ENCODE data around the gene TMEM53. TPM values are rescaled to one million over a fixed set of nuclear protein-coding genes. Genes with fewer than 3 reads are reported as not detected.

Gene TMEM53
- total RNA-seq, 1 experiment from 2014 or later: 6.2 TPM

- Histone ChIP-seq H3K9me3 (ENCODE audit: control insufficient read depth, low read depth, low read length) (no peaks in the 10 kb centered on the region), H2BK15ac (ENCODE audit: low read depth, low read length) (no peak overlapping the region), H2AK5ac (ENCODE audit: insufficient read length, low read length) (no peak overlapping the region), H3K14ac (ENCODE audit: insufficient read depth, low read length) (no peak overlapping the region), H3K9ac (ENCODE audit: extremely low read depth, insufficient read length, low read length) (no peak overlapping the region), H3K27ac (ENCODE audit: insufficient read length, low read depth, low read length) (no peak overlapping the region), H3K18ac (ENCODE audit: insufficient read length, low read depth, low read length) (no peak overlapping the region), H3T11ph (ENCODE audit: low read length) (no peak overlapping the region), H3K56ac (ENCODE audit: insufficient read length, low read depth, low read length) (no peak overlapping the region), H3K23me2 (ENCODE audit: insufficient read length, low read depth, low read length, poor library complexity, severe bottlenecking) (no peaks in the 10 kb centered on the region), H4K5ac (ENCODE audit: insufficient read length, low read depth, low read length) (no peak overlapping the region), H2BK20ac (ENCODE audit: low read depth, low read length, poor library complexity, severe bottlenecking) (no peak overlapping the region), H3K4ac (ENCODE audit: low read depth, low read length) (no peak overlapping the region), H2BK12ac (ENCODE audit: insufficient read length, low read depth, low read length) (no peak overlapping the region), H3K79me1 (ENCODE audit: insufficient read depth, low read depth, low read length, poor library complexity, severe bottlenecking) (no peaks in the 10 kb centered on the region), H4K91ac (ENCODE audit: insufficient read length, low read depth, low read length) (no peak overlapping the region), H2BK5ac (ENCODE audit: insufficient read length, low read length) (no peak overlapping the region), H3K4me2 (ENCODE audit: insufficient read depth, insufficient read length, low read length) (no peak overlapping the region), H3K4me1 (ENCODE audit: insufficient read depth, low read length) (peaks cover 9% of the 10 kb centered on the region), H4K20me1 (ENCODE audit: control insufficient read depth, insufficient read depth, insufficient read length) (no peaks in the 10 kb centered on the region), H4K8ac (replicated peaks; ENCODE audit: insufficient read length, low read depth, low read length) (no peak overlapping the region), H3K23ac (ENCODE audit: insufficient read length, low read depth, low read length) (no peak overlapping the region), H3K79me2 (ENCODE audit: insufficient read depth, low read length) (no peaks in the 10 kb centered on the region), H2BK120ac (ENCODE audit: low read depth, low read length, poor library complexity, severe bottlenecking) (no peak overlapping the region), H3K27me3 (ENCODE audit: insufficient read depth, low read length) (no peaks in the 10 kb centered on the region), H2AFZ (ENCODE audit: low read length) (no peak overlapping the region)
- no peak for DNase-seq
- Mint-ChIP-seq H3K4me3 (no peak overlapping the region), H3K4me1 (peaks cover 22 to 24% of the 10 kb centered on the region in 2 experiments), H3K27ac (no peak overlapping the region), H3K27me3 (ENCODE audit: low read depth) (no peaks in the 10 kb centered on the region), H3K36me3 (ENCODE audit: insufficient read depth in 1 of 3, low read depth in 3 of 3) (peaks cover 0 to 5% (median 0%) of the 10 kb centered on the region in 3 experiments; a peak in 3 of 7 replicates), H3K9me3 (no peaks in the 10 kb centered on the region; a peak in 1 of 5 replicates)
- no CpG with 5 or more reads among the region's 5 CpGs for WGBS (ENCODE audit: extremely low coverage, insufficient read length, low lambda C conversion rate)
- TF ChIP-seq CTCF (conservative IDR thresholded peaks at IDR 0.05): no peak
These were observed 2.4 kb upstream of the TMEM53 start for GRCh38 chr1:44676484-44677200.
